HEK293 (cell line): ENCODE measurements around the gene NUF2.
"Not testable (repeated sequence)": the region's sequence is repeated elsewhere in the genome, so short reads cannot be mapped to it uniquely, and the experiment has no call there.

Experiments
- ZNF544 ChIP-seq: fragments of 450-650 bp; formaldehyde crosslinking; IDR thresholded peaks from 2 replicates; pipeline ENCODE4 v1.5.0; 2017; ENCODE audit warnings: missing biosample characterization, missing genetic modification characterization
- ZNF747 ChIP-seq: fragments of 450-650 bp; formaldehyde crosslinking; IDR thresholded peaks from 2 replicates; pipeline ENCODE4 v1.5.1; 2016; ENCODE audit warnings: missing biosample characterization, missing genetic modification characterization

DNA sequence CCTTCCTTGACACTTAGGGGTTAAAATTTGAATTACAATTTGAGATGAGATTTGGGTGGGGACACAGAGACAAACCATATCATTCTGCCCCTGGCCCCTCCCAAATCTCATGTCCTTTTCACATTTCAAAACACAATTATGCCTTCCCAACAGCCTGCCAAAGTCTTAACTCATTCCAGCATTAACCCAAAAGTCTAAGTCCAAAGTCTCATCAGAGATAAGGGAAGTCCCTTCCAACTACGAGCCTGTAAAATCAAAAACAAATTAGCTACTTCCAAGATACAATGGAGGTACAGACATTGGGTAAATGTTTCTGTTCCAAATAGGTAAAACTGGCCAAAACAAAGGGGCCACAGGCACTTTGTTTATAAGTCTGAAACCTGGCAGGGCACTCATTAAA lies 28.3 kb upstream of the NUF2 start:
- not testable (repeated sequence) for TF ChIP-seq ZNF544 (tag by site-specific recombination); ZNF747
